Measurements from ENCODE around the gene INPP4B.

DNA sequence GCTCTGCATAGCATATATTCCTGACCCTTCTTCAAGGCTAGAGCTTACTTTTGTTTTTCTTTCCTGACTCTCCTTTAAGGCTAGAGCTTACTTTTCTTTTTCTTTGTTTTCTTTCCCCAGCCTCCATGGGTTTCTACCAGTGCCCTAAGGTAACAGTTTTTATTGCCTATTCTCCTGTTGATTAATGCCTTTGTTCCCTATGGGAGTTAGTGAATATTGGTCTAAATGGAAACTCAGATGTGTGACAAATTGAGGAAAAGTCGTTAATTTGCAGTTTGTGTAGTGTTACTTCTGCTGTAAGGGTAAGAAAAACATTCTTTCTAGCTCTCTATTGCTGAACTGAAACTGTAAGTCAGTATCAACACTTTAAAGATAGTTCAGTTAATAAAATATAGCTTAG lies 851.0 kb downstream of the INPP4B start:
- no peak for TF ChIP-seq POLR2A (IDR thresholded peaks at IDR 0.05)
- TF ChIP-seq, protein P1, sequence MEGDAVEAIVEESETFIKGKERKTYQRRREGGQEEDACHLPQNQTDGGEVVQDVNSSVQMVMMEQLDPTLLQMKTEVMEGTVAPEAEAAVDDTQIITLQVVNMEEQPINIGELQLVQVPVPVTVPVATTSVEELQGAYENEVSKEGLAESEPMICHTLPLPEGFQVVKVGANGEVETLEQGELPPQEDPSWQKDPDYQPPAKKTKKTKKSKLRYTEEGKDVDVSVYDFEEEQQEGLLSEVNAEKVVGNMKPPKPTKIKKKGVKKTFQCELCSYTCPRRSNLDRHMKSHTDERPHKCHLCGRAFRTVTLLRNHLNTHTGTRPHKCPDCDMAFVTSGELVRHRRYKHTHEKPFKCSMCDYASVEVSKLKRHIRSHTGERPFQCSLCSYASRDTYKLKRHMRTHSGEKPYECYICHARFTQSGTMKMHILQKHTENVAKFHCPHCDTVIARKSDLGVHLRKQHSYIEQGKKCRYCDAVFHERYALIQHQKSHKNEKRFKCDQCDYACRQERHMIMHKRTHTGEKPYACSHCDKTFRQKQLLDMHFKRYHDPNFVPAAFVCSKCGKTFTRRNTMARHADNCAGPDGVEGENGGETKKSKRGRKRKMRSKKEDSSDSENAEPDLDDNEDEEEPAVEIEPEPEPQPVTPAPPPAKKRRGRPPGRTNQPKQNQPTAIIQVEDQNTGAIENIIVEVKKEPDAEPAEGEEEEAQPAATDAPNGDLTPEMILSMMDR (IDR thresholded peaks at IDR 0.05), result no peak

Data from uterus (tissue), 2 donors.